Ovary (tissue), 9 donors: ENCODE data around the gene POGZ. TPM values are rescaled to one million over a fixed set of nuclear protein-coding genes. Genes with fewer than 3 reads are reported as not detected.

Experiments used
- DNase-seq, 5 donors: peaks; one replicate each; pipeline ENCODE4 v3.0.0-alpha.2; 2019 to 2020
- H3K27ac ChIP-seq, 2 donors: fragments of 200-600 bp; one replicate each; pipeline versions ENCODE4 v1.5.1 to v1.8.0; 2019 to 2022
- H3K27me3 ChIP-seq: fragments of 200-600 bp; one replicate; pipeline ENCODE4 v1.8.0; 2022
- H3K36me3 ChIP-seq: fragments of 200-600 bp; sonication (generic); one replicate; pipeline ENCODE4 v1.5.1; 2019
- H3K4me1 ChIP-seq: one replicate; pipeline ENCODE4 v1.8.1; 2013; ENCODE audit warnings: mild to moderate bottlenecking, moderate library complexity; ENCODE audit not compliant: insufficient read depth
- H3K4me3 ChIP-seq: fragments of 200-600 bp; sonication (generic); one replicate; pipeline ENCODE4 v1.5.1; 2017
- H3K9me3 ChIP-seq, 2 donors: fragments of 200-600 bp in 1 of 2; sonication (generic) in 1 of 2; one replicate each; pipeline versions ENCODE4 v1.5.1 to v1.8.1; 2013 to 2019; ENCODE audit warnings: mild to moderate bottlenecking in 1 of 2, moderate library complexity in 1 of 2
- CTCF ChIP-seq, 3 donors: fragments of 450-650 bp in 2 of 3; fragments of 200-600 bp in 1 of 3; IDR thresholded peaks; one replicate each; pipeline versions ENCODE4 v1.5.1 to v1.8.0; 2016 to 2022; ENCODE audit warnings: antibody characterized with exemption in 3 of 3, mild to moderate bottlenecking in 1 of 3
- EP300 ChIP-seq: sonication (generic); formaldehyde crosslinking; IDR thresholded peaks from one replicate; pipeline ENCODE4 v1.6.1; 2017; ENCODE audit warnings: antibody characterized with exemption
- POLR2A ChIP-seq: fragments of 450-650 bp; IDR thresholded peaks from one replicate; pipeline ENCODE4 v1.6.1; 2017; ENCODE audit warnings: antibody characterized with exemption, mild to moderate bottlenecking, moderate library complexity
- WGBS, 3 donors: extraction: QIAGEN DNeasy Blood & Tissue Kit in 1 of 3; methylation state at CpG; one replicate each; pipeline versions ENCODE4 v1.1.5 to v1.1.7; 2013 to 2017; 5-methylcytosine and 5-hydroxymethylcytosine counted together
- intact Hi-C, 4 donors: fragments of 100-400 bp; cut with DNase I; formaldehyde crosslinking; loops; one replicate each; pipeline versions ENCODE4 v1.11.0 to v1.15.1; 2022 to 2023
- polyA plus RNA-seq, 2 donors: library from polyadenylated mRNA; stranded (reverse); fragments of 200-250 nt in 1 of 2; fragments of 350-450 nt in 1 of 2; fragmentation: Illumina TruSeq in 1 of 2; extraction: RNeasy Lipid Tissue Mini Kit (QIAGEN cat#74804) in 1 of 2; gene quantifications; one replicate each; pipeline ENCODE4 v1.2.3, GENCODE V29; 2013 to 2014
- total RNA-seq, 7 donors: library from RNA; depleted of rRNA in 2 of 7; stranded (reverse); fragments of >200 nt in 2 of 7; fragmentation: NEBNext Ultra II Directional in 3 of 7; extraction: Animal tissue kit (Norgen Biotek cat#: 25700) in 3 of 7; gene quantifications; one replicate each; pipeline versions ENCODE4 v1.1.0 to v1.2.4, GENCODE V29; 2016 to 2023
- donor health status: DM: no; HTN: no; CAD: no; lungs with moderate emphysema.
- donor health status: DM: no; HTN: no; CAD: no.
- donor health status: Bipolar disorder and iron deficiency.
- donor health status: DM: yes; HTN: yes; CAD: no.
- donor health status: DM: no; HTN: no; CAD: no.
- donor health status: DM: yes; HTN: yes; CAD: no.

POGZ gene
- total and polyA plus RNA-seq, 9 donors: 34.6 to 151 (median 104) TPM

- Histone ChIP-seq H3K4me3 (no peak overlapping the region), H3K4me1 (no peaks in the 10 kb centered on the region), H3K9me3 (no peaks in the 10 kb centered on the region), H3K27me3 (no peaks in the 10 kb centered on the region), H3K27ac (no peak overlapping the region), H3K36me3 (no peaks in the 10 kb centered on the region)
- intact Hi-C loops: no loop called here
- WGBS, 3 donors: 11 to 24% (median 16%) methylated on average over 3 of the region's 3 CpGs
- no peak for DNase-seq
- TF ChIP-seq EP300: no peak
- TF ChIP-seq CTCF (IDR thresholded peaks at IDR 0.05): no peak
Observed at GRCh38 chr1:151504252-151504651, 45.0 kb upstream of the POGZ start.

GRCh38 chr1:151502859-151503780, 43.8 kb upstream of the POGZ start:
- Histone ChIP-seq H3K36me3 (no peaks in the 10 kb centered on the region), H3K4me1 (no peaks in the 10 kb centered on the region), H3K4me3 (no peak overlapping the region), H3K27ac (no peak overlapping the region), H3K9me3 (no peaks in the 10 kb centered on the region), H3K27me3 (no peaks in the 10 kb centered on the region)
- intact Hi-C loops: loop anchor here in 1 of 4 donors (2.0 kb wide), 1 partner anchor 56 kb away; no protein-coding TSS in a partner anchor
- DNase-seq: no peak
- 33 to 51% (median 40%) methylated on average over 7 of the region's 7 CpGs for whole genome bisulfite sequencing, 3 donors
- TF ChIP-seq POLR2A: no peak
- TF ChIP-seq CTCF (IDR thresholded peaks at IDR 0.05): no peak
- TF ChIP-seq EP300: no peak

- no peak for TF ChIP-seq EP300
- DNase-seq: no peak
- H3K27me3 ChIP-seq: no peaks in the 10 kb centered on the region
- intact Hi-C loops: loop anchor here in 1 of 4 donors (2.0 kb wide), 1 partner anchor 55 kb away; no protein-coding TSS in a partner anchor
- H3K36me3 ChIP-seq: no peaks in the 10 kb centered on the region
- no peaks in the 10 kb centered on the region for H3K9me3 ChIP-seq
- no peak overlapping the region for H3K4me3 ChIP-seq
- no peak overlapping the region for H3K27ac ChIP-seq
- 61 to 68% (median 64%) methylated on average over 5 of the region's 5 CpGs for WGBS, 3 donors
- no peaks in the 10 kb centered on the region for H3K4me1 ChIP-seq
Observed at GRCh38 chr1:151502035-151502700, 42.9 kb upstream of the POGZ start.

GRCh38 chr1:151501474-151501873, 42.2 kb upstream of the POGZ start:
- H3K4me3 ChIP-seq: no peak overlapping the region
- no peaks in the 10 kb centered on the region for H3K36me3 ChIP-seq
- H3K27me3 ChIP-seq: no peaks in the 10 kb centered on the region
- WGBS, 3 donors: 68 to 85% (median 73%) methylated on average over 10 of the region's 10 CpGs
- no peaks in the 10 kb centered on the region for H3K9me3 ChIP-seq
- no peak overlapping the region for H3K27ac ChIP-seq
- TF ChIP-seq EP300 (no peak), CTCF (IDR thresholded peaks at IDR 0.05) (no peak), POLR2A (no peak)
- intact Hi-C loops: no loop called here
- DNase-seq: no peak
- no peaks in the 10 kb centered on the region for H3K4me1 ChIP-seq
